ENCODE data around the gene TRIM64C.
"Not testable (repeated sequence)": the region's sequence is repeated elsewhere in the genome, so short reads cannot be mapped to it uniquely, and the experiment has no call there.

DNA sequence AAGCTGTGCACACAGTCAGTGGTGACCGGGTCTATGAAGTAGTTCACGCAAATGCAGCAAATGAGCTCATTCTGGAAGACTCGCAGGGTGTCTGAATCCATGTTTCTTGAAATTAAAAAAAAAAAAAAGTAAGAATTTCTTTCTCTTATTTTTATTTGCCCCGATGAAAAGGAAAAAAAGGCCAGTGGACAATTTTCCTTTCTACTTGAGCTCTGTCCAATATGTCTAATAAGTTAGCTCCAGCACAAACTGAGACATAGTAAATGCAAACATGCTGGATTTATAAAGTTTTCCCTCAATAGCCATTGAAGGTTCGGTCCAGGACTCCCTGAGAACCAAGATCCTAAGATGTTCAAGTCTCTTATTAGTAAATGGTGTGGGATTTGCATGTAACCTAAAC, at the start of gene TRIM64C:
- TF ChIP-seq, protein P1, sequence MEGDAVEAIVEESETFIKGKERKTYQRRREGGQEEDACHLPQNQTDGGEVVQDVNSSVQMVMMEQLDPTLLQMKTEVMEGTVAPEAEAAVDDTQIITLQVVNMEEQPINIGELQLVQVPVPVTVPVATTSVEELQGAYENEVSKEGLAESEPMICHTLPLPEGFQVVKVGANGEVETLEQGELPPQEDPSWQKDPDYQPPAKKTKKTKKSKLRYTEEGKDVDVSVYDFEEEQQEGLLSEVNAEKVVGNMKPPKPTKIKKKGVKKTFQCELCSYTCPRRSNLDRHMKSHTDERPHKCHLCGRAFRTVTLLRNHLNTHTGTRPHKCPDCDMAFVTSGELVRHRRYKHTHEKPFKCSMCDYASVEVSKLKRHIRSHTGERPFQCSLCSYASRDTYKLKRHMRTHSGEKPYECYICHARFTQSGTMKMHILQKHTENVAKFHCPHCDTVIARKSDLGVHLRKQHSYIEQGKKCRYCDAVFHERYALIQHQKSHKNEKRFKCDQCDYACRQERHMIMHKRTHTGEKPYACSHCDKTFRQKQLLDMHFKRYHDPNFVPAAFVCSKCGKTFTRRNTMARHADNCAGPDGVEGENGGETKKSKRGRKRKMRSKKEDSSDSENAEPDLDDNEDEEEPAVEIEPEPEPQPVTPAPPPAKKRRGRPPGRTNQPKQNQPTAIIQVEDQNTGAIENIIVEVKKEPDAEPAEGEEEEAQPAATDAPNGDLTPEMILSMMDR (IDR thresholded peaks at IDR 0.05; ENCODE audit: insufficient read depth, low read depth, low read length) = not testable (repeated sequence)
- TF ChIP-seq EZH2 (IDR thresholded peaks at IDR 0.05; ENCODE audit: insufficient read depth, low read length) = not testable (repeated sequence)

Data from astrocyte (in vitro differentiated cells and primary cell).